Measurements from ENCODE around the gene PLXNB3.

DNA sequence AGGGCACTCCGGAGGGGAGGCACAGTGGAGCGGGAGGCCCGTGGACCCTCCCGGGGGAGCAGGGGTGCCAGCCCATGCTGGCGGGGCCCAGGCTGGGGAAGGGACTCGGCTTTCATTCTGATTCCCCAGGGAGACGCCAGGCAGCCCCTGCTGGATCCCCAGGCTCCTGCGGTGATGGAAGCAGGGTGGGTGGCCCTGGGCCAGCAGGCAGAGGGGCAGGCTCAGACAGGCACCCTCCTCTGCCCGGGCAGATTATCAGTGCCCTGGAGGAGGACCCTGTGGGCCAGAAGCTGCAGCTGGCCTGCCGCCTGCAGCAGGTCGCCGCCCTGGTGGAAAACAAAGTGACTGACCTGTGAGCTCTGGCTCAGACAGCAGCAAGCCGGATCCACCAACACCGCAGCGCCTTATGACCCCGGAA lies 14.6 kb downstream of the PLXNB3 start:
- TF ChIP-seq EZH2 (IDR thresholded peaks at IDR 0.05) = no peak
- TF ChIP-seq, protein P1, sequence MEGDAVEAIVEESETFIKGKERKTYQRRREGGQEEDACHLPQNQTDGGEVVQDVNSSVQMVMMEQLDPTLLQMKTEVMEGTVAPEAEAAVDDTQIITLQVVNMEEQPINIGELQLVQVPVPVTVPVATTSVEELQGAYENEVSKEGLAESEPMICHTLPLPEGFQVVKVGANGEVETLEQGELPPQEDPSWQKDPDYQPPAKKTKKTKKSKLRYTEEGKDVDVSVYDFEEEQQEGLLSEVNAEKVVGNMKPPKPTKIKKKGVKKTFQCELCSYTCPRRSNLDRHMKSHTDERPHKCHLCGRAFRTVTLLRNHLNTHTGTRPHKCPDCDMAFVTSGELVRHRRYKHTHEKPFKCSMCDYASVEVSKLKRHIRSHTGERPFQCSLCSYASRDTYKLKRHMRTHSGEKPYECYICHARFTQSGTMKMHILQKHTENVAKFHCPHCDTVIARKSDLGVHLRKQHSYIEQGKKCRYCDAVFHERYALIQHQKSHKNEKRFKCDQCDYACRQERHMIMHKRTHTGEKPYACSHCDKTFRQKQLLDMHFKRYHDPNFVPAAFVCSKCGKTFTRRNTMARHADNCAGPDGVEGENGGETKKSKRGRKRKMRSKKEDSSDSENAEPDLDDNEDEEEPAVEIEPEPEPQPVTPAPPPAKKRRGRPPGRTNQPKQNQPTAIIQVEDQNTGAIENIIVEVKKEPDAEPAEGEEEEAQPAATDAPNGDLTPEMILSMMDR (IDR thresholded peaks at IDR 0.05) = peak; percentile 3
